HEK293T (cell line): ENCODE data around the gene PCDHB14.
"Not testable (repeated sequence)": the region's sequence is repeated elsewhere in the genome, so short reads cannot be mapped to it uniquely, and the experiment has no call there.

Source experiments
- BHLHE40 ChIP-seq: fragments of 450-650 bp; IDR thresholded peaks from 2 replicates; pipeline ENCODE4 v1.6.1; 2016; ENCODE audit warnings: mild to moderate bottlenecking, moderate library complexity, borderline replicate concordance
- ELF4 ChIP-seq: fragments of 450-650 bp; IDR thresholded peaks from 2 replicates; pipeline ENCODE4 v1.6.1; 2017; ENCODE audit warnings: antibody characterized with exemption
- FOXK2 ChIP-seq: fragments of 450-650 bp; IDR thresholded peaks from 2 replicates; pipeline ENCODE4 v1.6.1; 2016; ENCODE audit warnings: mild to moderate bottlenecking
- FOXM1 ChIP-seq: fragments of 450-650 bp; IDR thresholded peaks from 2 replicates; pipeline ENCODE4 v1.6.1; 2017; ENCODE audit warnings: mild to moderate bottlenecking, borderline replicate concordance
- HDGF ChIP-seq: fragments of 450-650 bp; IDR thresholded peaks from 2 replicates; pipeline ENCODE4 v1.6.1; 2017; ENCODE audit warnings: antibody characterized with exemption, borderline replicate concordance
- SP1 ChIP-seq: fragments of 450-650 bp; IDR thresholded peaks from 2 replicates; pipeline ENCODE4 v1.6.1; 2017
- TARDBP ChIP-seq: fragments of 450-650 bp; IDR thresholded peaks from 2 replicates; pipeline ENCODE4 v1.6.1; 2016
- ZNF384 ChIP-seq: fragments of 450-650 bp; IDR thresholded peaks from 2 replicates; pipeline ENCODE4 v1.6.1; 2016

DNA sequence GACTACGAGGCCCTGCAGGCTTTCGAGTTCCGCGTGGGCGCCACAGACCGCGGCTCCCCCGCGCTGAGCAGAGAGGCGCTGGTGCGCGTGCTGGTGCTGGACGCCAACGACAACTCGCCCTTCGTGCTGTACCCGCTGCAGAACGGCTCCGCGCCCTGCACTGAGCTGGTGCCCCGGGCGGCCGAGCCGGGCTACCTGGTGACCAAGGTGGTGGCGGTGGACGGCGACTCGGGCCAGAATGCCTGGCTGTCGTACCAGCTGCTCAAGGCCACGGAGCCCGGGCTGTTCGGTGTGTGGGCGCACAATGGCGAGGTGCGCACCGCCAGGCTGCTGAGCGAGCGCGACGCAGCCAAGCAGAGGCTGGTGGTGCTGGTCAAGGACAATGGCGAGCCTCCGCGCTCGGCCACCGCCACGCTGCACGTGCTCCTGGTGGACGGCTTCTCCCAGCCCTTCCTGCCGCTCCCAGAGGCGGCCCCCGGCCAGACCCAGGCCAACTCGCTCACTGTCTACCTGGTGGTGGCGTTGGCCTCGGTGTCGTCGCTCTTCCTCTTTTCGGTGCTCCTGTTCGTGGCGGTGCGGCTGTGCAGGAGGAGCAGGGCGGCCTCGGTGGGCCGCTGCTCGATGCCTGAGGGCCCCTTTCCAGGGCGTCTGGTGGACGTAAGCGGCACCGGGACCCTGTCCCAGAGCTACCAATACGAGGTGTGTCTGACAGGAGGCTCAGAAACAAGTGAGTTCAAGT lies 38.9 kb upstream of the PCDHB14 start:
- not testable (repeated sequence) for TF ChIP-seq ELF4, SP1, HDGF, TARDBP, ZNF384, FOXK2, BHLHE40, FOXM1
